Endothelial cell of umbilical vein (primary cell): Measurements from ENCODE around the gene RNF213. TPM values are rescaled to one million over a fixed set of nuclear protein-coding genes. Genes with fewer than 3 reads are reported as not detected.

Experiments used
- BruUV-seq: library from RNA; stranded (reverse); fragments of 400-500 nt; replicated peaks from 2 replicates; lab custom pipeline; 2021; lab: Mats Ljungman, UMichigan
- CTCF ChIA-PET: fragments of 300-600, 350-600 bp; sonication (Branson Sonifier 250); formaldehyde crosslinking; loops from one replicate; lab custom pipeline; 2021; ENCODE audit warnings: antibody characterized with exemption, inconsistent platforms; lab: Charles Lee
- POLR2A ChIA-PET: fragments of 300-600, 350-600 bp; sonication (Branson Sonifier 250); formaldehyde crosslinking; loops from one replicate; lab custom pipeline; 2021; ENCODE audit warnings: antibody characterized with exemption, inconsistent platforms; lab: Charles Lee
- DNase-seq: peaks from one replicate; pipeline ENCODE4 v3.0.0-alpha.2; 2011; ENCODE audit warnings: low read depth, low spot score
- FAIRE-seq: peaks from 2 replicates; lab custom pipeline; 2011; peaks lifted over from hg19 to GRCh38; lab: Jason Lieb, UNC
- H2AFZ ChIP-seq: 2 replicates; pipeline ENCODE4 v1.6.0; 2012; ENCODE audit warnings: low read depth, low read length, control low read depth, inconsistent platforms
- H3K27ac ChIP-seq: 2 replicates; pipeline ENCODE4 v1.5.1; 2011; ENCODE audit warnings: low read depth, mild to moderate bottlenecking, control low read depth, low read length, moderate library complexity; ENCODE audit not compliant: insufficient read depth
- H3K27me3 ChIP-seq, 2 experiments: 2 replicates each; pipeline versions ENCODE4 v1.6.0 to v1.6.1; 2011; ENCODE audit warnings: low read length in 2 of 2, mixed read lengths in 1 of 2; ENCODE audit not compliant: control insufficient read depth in 2 of 2, insufficient read depth in 2 of 2
- H3K36me3 ChIP-seq, 2 experiments: 2 replicates in 1 of 2; 3 replicates in 1 of 2; pipeline ENCODE4 v1.5.1; 2011; ENCODE audit warnings: low read length in 2 of 2, mild to moderate bottlenecking in 1 of 2, moderate library complexity in 1 of 2; ENCODE audit not compliant: control insufficient read depth in 2 of 2, insufficient read depth in 2 of 2; ENCODE audit errors: extremely low read depth in 1 of 2
- H3K4me1 ChIP-seq: 3 replicates; pipeline ENCODE4 v1.5.1; 2011; ENCODE audit warnings: mild to moderate bottlenecking, low read length; ENCODE audit not compliant: control insufficient read depth, insufficient read depth; ENCODE audit errors: extremely low read depth
- H3K4me2 ChIP-seq: 2 replicates; pipeline ENCODE4 v1.6.1; 2011; ENCODE audit warnings: low read length, control low read depth, mixed read lengths; ENCODE audit not compliant: insufficient read depth
- H3K4me3 ChIP-seq, 3 experiments: fragments of 200-600 bp in 1 of 3; sonication (generic), shearing (Covaris generic) in 1 of 3; replicated peaks in 1 of 3; 2 replicates each; pipeline ENCODE4 v1.5.1; 2011 to 2016; ENCODE audit warnings: control low read depth in 3 of 3, low read length in 3 of 3, mild to moderate bottlenecking in 2 of 3, inconsistent platforms in 1 of 3, low read depth in 1 of 3, moderate library complexity in 1 of 3; ENCODE audit not compliant: insufficient read depth in 1 of 3
- H3K79me2 ChIP-seq: 2 replicates; pipeline ENCODE4 v1.6.0; 2012; ENCODE audit warnings: low read length, inconsistent platforms; ENCODE audit not compliant: control insufficient read depth, insufficient read depth
- H3K9ac ChIP-seq: replicated peaks from 2 replicates; pipeline ENCODE3; 2011; ENCODE audit warnings: low read length, control low read depth; ENCODE audit not compliant: insufficient read depth; ENCODE audit errors: extremely low read depth
- H3K9me1 ChIP-seq: replicated peaks from 3 replicates; pipeline ENCODE4 v1.6.0; 2011; ENCODE audit warnings: mild to moderate bottlenecking, low read length; ENCODE audit not compliant: control insufficient read depth, insufficient read depth; ENCODE audit errors: extremely low read depth
- H3K9me3 ChIP-seq: replicated peaks from 2 replicates; pipeline ENCODE4 v1.5.1; 2012; ENCODE audit warnings: low read length, inconsistent platforms; ENCODE audit not compliant: control insufficient read depth, insufficient read depth
- H4K20me1 ChIP-seq: replicated peaks from 2 replicates; pipeline ENCODE3; 2011; ENCODE audit warnings: mild to moderate bottlenecking, low read length; ENCODE audit not compliant: control insufficient read depth, insufficient read depth; ENCODE audit errors: extremely low read depth
- CTCF ChIP-seq, 2 donors: IDR thresholded peaks; 1 replicate in 1 of 2; 2 replicates in 1 of 2; pipeline ENCODE4 v1.5.1; 2011; ENCODE audit warnings: low read length in 2 of 2, mild to moderate bottlenecking in 2 of 2, moderate library complexity in 2 of 2, control low read depth in 1 of 2, inconsistent platforms in 1 of 2, low read depth in 1 of 2; ENCODE audit not compliant: insufficient read depth in 1 of 2; ENCODE audit errors: extremely low read depth in 1 of 2
- EZH2 ChIP-seq: IDR thresholded peaks from 2 replicates; pipeline ENCODE4 v1.6.1; 2012; ENCODE audit warnings: borderline replicate concordance, low read depth, mild to moderate bottlenecking, moderate library complexity, low read length, inconsistent platforms; ENCODE audit not compliant: severe bottlenecking
- FOS ChIP-seq: IDR thresholded peaks from 2 replicates; pipeline ENCODE4 v1.6.1; 2011; ENCODE audit warnings: mild to moderate bottlenecking, low read length, moderate library complexity, borderline replicate concordance; ENCODE audit not compliant: insufficient read depth
- GATA2 ChIP-seq: IDR thresholded peaks from 2 replicates; pipeline ENCODE4 v1.7.0; 2011; ENCODE audit warnings: low read depth, mild to moderate bottlenecking, moderate library complexity, mixed read lengths, low read length; ENCODE audit not compliant: insufficient read length, insufficient read depth
- MAX ChIP-seq: IDR thresholded peaks from 2 replicates; pipeline ENCODE4 v1.6.1; 2011; ENCODE audit not compliant: insufficient read depth, insufficient read length
- POLR2A ChIP-seq: IDR thresholded peaks from 2 replicates; pipeline ENCODE4 v1.6.1; 2012; ENCODE audit warnings: low read depth, mild to moderate bottlenecking, control low read depth, low read length
- POLR2AphosphoS5 ChIP-seq: IDR thresholded peaks from 2 replicates; pipeline ENCODE4 v1.6.1; 2012; ENCODE audit warnings: low read depth, mild to moderate bottlenecking, control low read depth, low read length, moderate library complexity; ENCODE audit not compliant: insufficient read depth
- dilution Hi-C: fragments of 300-500 bp; cut with MboI; formaldehyde crosslinking; loops from one replicate; pipeline ENCODE4 v1.15.0; 2019; ENCODE audit warnings: low sequenced_read_pairs; ENCODE audit not compliant: extremely low pct_ligation_motif_present
- intact Hi-C: fragments of 100-400 bp; cut with micrococcal nuclease; formaldehyde crosslinking; loops from one replicate; pipeline ENCODE4 v1.10.0; 2022
- polyA plus RNA-seq, 4 experiments: library from polyadenylated mRNA; depleted of rRNA in 3 of 4; stranded (reverse) in 3 of 4; unstranded in 1 of 4; fragments of >200 nt; gene quantifications; 2 replicates each; pipeline versions ENCODE4 v1.2.1 to v1.2.3, GENCODE V29; 2011 to 2012; ENCODE audit warnings: missing spikeins in 1 of 4
- total RNA-seq: library from RNA; stranded (reverse); gene quantifications from 2 replicates; pipeline ENCODE4 v1.2.3, GENCODE V29; 2021

The RNF213 gene
- total and polyA plus RNA-seq, 2 donors (not counting 3 experiments of a cell fraction or from before 2014, with no cell fraction given) = 36.5 to 116 TPM

- DNase-seq = no peak
- Histone ChIP-seq H3K9me3 (no peaks in the 10 kb centered on the region), H3K4me1 (no peaks in the 10 kb centered on the region), H3K27me3 (no peaks in the 10 kb centered on the region), H2AFZ (no peak overlapping the region), H3K27ac (no peak overlapping the region), H3K9ac (no peak overlapping the region), H3K4me2 (no peak overlapping the region), H3K79me2 (no peaks in the 10 kb centered on the region), H3K4me3 (no peak overlapping the region), H4K20me1 (no peaks in the 10 kb centered on the region), H3K36me3 (peaks cover 23 to 43% of the 10 kb centered on the region in 2 experiments), H3K9me1 (no peaks in the 10 kb centered on the region)
- intact Hi-C loops (no loop called here), dilution Hi-C loops (no loop called here)
- BruUV-seq = no TSS peak
- ChIA-PET POLR2A (no interaction called here), CTCF (no interaction called here)
- FAIRE-seq = no peak
- no peak for TF ChIP-seq POLR2A
Observed at GRCh38 chr17:80354336-80354735, 93.7 kb downstream of the RNF213 start.

- dilution Hi-C loops = no loop called here
- H3K36me3 ChIP-seq = peaks cover 22 to 48% of the 10 kb centered on the region in 2 experiments
- TF ChIP-seq EZH2 = no peak
- TF ChIP-seq POLR2A = no peak
- no peak for TF ChIP-seq MAX
- TF ChIP-seq GATA2 = no peak
- TF ChIP-seq CTCF (IDR thresholded peaks at IDR 0.05; ENCODE audit: extremely low read depth in 1 of 2, insufficient read depth in 1 of 2, low read depth in 1 of 2, low read length in 2 of 2) = no peak
- TF ChIP-seq FOS = no peak
- no peak for TF ChIP-seq POLR2AphosphoS5
Observed at GRCh38 chr17:80356231-80356856, 95.7 kb downstream of the RNF213 start.

More at GRCh38 chr17:80356231-80356856, 95.7 kb downstream of the RNF213 start:
- Histone ChIP-seq H3K4me2 (no peak overlapping the region), H3K9me1 (no peaks in the 10 kb centered on the region), H3K9ac (no peak overlapping the region), H3K4me3 (no peak overlapping the region), H3K27me3 (no peaks in the 10 kb centered on the region), H3K27ac (no peak overlapping the region), H3K79me2 (no peaks in the 10 kb centered on the region), H3K4me1 (no peaks in the 10 kb centered on the region), H4K20me1 (no peaks in the 10 kb centered on the region), H3K9me3 (no peaks in the 10 kb centered on the region), H2AFZ (no peak overlapping the region)
- FAIRE-seq (no peak), DNase-seq (no peak)
- no TSS peak for BruUV-seq
- intact Hi-C loops = no loop called here
- ChIA-PET CTCF (no interaction called here), POLR2A (no interaction called here)
